ENCODE results near the gene DCC.

The DCC gene

DNA sequence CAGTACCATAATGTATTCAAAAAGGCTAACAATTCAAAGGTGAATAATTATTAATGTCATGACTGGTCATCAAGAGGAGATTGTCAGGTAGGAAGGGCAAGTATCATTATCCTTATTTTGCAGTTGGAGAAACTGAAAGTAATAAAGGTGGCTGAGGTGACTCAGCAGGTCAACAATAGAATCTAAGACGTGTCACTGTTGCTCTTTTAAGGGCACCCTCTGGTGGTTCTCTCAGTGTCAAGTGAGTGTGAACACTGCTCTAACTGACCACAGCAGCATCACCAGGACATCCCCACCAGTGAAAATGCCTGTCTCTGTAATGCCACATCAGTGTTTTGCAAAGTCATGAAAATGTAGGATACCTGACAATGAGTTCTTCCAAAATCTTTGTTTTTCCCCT, 69.7 kb downstream of the DCC start:
- TF ChIP-seq GATA1 (IDR thresholded peaks at IDR 0.05; ENCODE audit: low read depth, low read length) = no peak
- TF ChIP-seq POLR2A (IDR thresholded peaks at IDR 0.05; ENCODE audit: low read length) = no peak
- no peak for DNase-seq

DNA sequence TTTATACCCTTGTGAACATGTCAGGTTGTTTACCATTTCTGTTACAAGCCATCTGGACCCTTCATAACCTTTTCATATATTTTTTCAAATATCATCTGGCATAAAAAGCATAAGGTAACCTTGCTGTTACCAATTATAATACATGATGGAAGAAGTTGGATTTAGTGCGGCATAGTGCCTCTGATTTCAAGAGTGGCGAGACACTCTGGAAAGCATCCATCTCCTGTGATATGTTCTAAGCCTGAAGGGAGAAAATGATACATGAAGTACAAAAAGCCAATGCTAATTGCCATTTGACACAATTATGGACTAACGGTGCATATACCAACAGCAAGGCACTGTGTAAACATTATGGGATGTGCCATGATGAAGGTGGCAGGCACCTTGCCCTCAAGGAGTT, 75.1 kb downstream of the DCC start:
- DNase-seq = no peak
- no peak for TF ChIP-seq POLR2A (IDR thresholded peaks at IDR 0.05; ENCODE audit: low read length)

DNA sequence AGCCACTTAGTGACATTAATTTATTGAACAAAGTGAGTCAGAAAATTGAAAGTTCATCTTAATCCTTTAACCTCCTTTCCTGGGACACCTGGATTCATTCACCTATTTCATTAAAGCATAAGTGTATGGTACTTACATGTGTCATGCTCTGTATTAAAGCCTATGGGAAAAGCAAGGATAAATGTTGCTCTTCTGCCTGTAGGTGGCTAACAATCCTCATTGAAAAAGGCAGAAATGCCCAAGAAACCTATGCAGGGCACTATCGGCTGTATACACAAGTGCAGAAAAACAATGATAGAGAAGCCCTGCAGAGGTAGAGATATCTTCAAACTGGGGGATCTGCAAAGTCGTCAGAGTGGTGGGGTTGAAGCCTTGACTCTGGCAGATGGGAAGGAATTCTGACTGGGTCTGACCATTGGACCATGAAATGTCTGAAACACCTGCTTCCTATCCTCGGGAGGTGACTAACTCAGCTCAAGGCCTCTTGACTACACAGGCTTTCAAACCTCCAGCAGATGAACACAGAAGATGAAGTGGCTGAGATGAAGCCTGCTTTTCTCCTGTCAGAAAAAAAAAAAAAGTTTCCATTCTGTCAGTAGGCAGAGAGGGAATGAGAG, 83.1 kb downstream of the DCC start:
- no peak for DNase-seq
- no peak for TF ChIP-seq GATA1 (IDR thresholded peaks at IDR 0.05; ENCODE audit: low read depth, low read length)
- TF ChIP-seq POLR2A (IDR thresholded peaks at IDR 0.05; ENCODE audit: low read length) = no peak

DNA sequence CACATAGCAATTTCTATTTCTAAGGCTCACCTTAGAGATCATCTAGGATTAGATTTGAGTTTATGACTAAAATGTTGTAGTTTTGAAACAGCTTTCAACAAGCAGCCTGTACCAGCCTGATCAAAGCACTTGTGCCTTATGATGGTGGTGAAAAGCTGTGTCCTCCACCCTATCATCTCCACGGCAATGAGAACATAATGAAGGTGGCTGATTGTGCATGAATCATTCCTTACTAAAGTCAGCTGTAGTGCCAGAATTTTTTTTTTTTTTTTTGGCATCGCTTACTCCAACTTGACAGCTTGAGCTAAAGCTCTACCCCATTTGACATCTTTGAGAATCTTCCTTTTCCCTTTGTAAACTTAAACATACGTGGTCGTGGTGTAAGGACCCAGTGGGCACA, 86.0 kb downstream of the DCC start:
- TF ChIP-seq GATA1 (IDR thresholded peaks at IDR 0.05; ENCODE audit: low read depth, low read length) (no peak), POLR2A (IDR thresholded peaks at IDR 0.05; ENCODE audit: low read length) (no peak)
- no peak for DNase-seq

DNA sequence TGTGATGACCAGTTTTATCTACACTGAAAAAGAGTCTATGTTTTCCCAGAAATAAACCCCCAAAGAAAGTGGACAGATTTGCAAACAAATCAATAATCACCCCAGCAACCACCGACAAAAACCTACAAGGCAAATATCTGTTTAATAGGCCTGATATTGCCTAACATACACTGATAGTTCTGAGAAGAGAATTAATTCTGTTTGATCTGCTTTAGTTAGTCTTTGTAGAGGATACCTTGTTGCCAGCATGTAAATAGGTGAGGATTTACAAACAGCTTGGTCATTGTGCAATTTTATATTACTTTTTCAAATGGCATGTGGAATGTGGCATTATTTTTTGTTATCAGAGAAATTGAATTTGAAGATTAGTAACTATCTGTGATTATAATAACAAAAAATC, 86.5 kb downstream of the DCC start:
- TF ChIP-seq GATA1 (IDR thresholded peaks at IDR 0.05; ENCODE audit: low read depth, low read length) = no peak
- no peak for TF ChIP-seq POLR2A (IDR thresholded peaks at IDR 0.05; ENCODE audit: low read length)

DNA sequence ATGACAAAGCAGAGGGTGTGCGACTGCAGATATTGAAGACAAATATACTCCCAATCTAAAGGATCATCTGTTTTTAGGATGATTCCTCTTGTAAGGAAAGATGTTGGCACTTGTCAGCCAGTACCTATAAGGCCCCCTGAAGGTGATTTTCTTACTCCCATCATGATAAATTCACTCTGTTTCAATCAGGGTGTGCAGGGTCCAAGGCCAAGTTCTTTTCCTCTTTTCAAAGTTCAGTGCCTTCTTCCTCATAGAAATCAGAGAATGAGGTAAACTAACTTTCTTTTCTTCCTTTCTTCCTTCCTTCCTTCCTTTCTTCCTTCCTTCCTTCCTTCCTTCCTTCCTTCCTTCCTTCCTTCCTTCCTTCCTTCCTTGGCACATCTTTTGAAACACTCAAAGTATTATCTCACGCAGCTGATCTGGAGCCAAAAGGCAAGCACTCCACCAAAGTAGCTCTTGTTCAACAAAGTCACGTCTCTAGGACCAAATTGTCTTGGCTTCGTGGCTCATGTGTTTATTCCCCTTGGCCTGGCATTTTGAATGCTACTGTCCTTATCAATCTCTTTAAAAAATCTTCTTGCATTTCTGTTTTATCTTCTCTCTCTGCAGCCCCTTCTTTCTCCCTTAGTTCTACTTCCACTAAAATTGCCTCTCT, 87.7 kb downstream of the DCC start:
- DNase-seq = no peak
- TF ChIP-seq GATA1 (IDR thresholded peaks at IDR 0.05; ENCODE audit: low read depth, low read length) = no peak
- TF ChIP-seq POLR2A (IDR thresholded peaks at IDR 0.05; ENCODE audit: low read length) = no peak

More for the DNA sequence above, 86.5 kb downstream of the DCC start:
- no peak for DNase-seq

DNA sequence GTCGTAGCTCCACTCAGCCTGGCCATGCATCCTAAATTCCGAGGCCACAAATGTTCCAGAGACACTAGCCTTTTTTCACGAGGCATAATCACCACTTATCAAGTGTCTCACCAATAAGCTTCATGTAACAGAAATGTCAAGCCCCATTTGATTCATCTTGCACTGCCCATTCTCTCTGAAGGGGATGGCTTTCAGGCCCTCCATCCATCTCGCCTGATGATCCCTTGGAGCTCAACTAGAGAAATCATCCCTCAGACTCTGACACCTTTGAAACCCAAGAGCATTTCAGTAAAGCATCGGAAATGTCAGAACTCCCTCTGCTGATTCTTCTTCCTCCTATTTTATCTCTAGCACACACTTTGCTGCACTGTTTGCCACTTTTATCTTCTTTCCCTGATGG, 91.7 kb downstream of the DCC start:
- TF ChIP-seq GATA1 (IDR thresholded peaks at IDR 0.05; ENCODE audit: low read depth, low read length) (no peak), POLR2A (IDR thresholded peaks at IDR 0.05; ENCODE audit: low read length) (no peak)
- no peak for DNase-seq

DNA sequence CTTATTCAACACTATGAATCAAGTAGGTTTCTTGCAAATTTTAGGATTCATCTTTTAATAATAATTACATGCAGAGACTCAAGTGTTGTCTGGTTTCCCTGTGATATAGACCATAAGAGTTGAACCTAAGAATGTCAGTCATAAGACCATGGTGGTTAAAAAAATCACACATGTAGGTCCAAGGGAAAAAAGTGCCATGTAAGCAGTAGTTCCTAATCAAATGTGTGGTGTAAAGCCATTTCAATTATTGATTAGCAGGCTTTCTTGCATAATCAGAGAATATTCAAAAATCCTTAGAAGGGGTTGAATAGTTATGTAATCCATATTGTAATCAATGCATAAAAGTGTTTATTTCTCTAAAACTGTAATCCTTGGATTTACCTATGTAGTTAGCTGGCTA, 93.8 kb downstream of the DCC start:
- TF ChIP-seq GATA1 (IDR thresholded peaks at IDR 0.05; ENCODE audit: low read depth, low read length) (no peak), POLR2A (IDR thresholded peaks at IDR 0.05; ENCODE audit: low read length) (no peak)
- DNase-seq = no peak

DNA sequence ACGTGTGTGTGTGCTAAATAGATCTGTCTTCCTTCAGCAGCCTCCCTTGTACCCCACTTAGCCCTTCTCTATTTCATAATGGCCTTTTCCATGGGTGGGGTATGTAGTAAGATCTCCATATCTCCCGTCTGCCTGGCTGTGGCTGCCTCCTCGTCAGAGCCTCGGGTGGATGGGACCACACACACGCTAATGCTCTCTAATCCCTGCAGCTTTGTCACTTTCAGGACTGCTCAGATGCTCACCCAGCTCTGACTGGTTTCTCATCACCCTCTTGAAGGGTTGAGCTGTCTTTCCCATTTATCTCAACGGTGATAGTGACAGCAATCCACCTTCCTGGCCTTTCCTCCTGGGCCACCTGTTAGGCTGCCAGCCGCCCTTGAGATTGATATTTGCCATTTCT, 95.3 kb downstream of the DCC start:
- no peak for TF ChIP-seq GATA1 (IDR thresholded peaks at IDR 0.05; ENCODE audit: low read depth, low read length)
- no peak for TF ChIP-seq POLR2A (IDR thresholded peaks at IDR 0.05; ENCODE audit: low read length)
- no peak for DNase-seq

DNA sequence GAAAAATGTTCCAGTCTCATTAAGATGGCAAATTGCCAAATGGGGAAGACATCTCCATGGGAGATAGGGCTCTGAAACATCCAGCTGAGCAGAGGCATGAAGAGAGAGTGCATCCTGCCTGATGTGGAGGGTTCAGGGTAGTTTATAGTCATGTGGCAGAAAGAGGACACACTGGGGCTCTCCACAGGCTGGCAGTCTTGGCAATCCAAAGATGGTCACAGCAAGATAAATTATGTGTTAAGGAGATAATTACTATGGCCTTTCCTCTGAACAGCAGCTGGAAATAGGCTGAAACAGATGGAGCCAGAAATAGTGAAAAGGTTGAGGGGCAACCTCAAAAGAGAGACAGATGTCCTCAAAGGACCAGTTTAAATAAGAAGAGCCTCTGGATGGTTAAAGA, 97.2 kb downstream of the DCC start:
- no peak for DNase-seq

DNA sequence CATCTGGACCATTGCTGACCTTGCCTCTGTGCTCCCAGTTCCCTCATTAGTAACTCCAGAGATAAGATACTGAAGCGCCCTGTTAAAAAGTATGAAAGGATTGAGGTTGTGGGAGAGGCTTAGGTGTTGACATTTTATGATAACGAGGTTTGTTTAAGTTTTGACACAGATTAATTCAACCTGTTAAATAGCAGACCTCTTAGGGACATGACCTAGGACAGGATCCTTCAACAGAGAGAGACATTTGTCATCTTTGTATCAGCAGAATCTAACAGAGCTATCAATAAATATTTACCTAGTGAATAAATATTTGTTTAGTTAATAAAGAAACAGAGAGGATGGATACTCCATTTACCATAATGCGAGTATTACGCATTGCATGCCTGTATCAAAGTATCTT, 99.5 kb downstream of the DCC start:
- TF ChIP-seq POLR2A (IDR thresholded peaks at IDR 0.05; ENCODE audit: low read length) = no peak
- no peak for TF ChIP-seq GATA1 (IDR thresholded peaks at IDR 0.05; ENCODE audit: low read depth, low read length)
- DNase-seq = no peak

More for the DNA sequence above, 97.2 kb downstream of the DCC start:
- no peak for TF ChIP-seq GATA1 (IDR thresholded peaks at IDR 0.05; ENCODE audit: low read depth, low read length)
- no peak for TF ChIP-seq POLR2A (IDR thresholded peaks at IDR 0.05; ENCODE audit: low read length)

DNA sequence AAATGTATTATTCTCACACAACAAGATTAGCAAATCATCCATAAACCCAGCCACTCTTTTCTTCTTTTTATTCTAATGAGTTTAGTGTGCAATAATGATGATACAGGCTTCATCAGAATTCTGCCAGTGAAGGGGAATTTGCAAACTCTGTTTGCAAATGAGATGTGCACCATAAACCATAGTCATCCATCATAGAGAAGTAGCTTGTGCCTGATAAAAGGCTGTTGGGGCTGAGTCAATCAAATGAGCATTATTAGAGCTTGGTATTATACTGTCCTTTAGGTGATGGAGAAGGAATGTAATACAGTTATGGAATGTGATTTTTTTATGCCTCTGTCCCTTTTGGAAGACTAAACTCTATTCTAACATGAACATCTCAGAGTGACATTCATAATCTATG, 101.8 kb downstream of the DCC start:
- TF ChIP-seq POLR2A (IDR thresholded peaks at IDR 0.05; ENCODE audit: low read length) (no peak), GATA1 (IDR thresholded peaks at IDR 0.05; ENCODE audit: low read depth, low read length) (no peak)
- DNase-seq = no peak

DNA sequence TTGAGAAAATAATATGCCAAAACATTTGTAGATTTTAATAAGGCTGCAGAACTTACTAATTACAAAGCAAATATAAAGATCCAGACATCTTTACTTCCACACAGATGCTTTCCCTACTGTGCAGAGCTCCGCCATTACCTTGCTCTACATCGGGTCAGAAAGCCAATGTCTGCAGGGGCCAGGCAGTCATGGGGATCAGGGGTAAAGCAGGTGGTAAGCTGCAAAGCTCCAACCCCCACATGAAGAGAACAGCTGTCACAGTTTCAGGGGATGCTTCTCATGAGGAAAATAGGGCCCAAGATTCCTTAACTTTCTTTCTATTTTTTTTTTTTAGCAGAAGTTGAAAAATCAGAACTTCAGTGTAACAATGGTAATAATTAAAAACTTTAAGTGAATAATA, 102.7 kb downstream of the DCC start:
- no peak for DNase-seq
- TF ChIP-seq GATA1 (IDR thresholded peaks at IDR 0.05; ENCODE audit: low read depth, low read length) = no peak
- no peak for TF ChIP-seq POLR2A (IDR thresholded peaks at IDR 0.05; ENCODE audit: low read length)

DNA sequence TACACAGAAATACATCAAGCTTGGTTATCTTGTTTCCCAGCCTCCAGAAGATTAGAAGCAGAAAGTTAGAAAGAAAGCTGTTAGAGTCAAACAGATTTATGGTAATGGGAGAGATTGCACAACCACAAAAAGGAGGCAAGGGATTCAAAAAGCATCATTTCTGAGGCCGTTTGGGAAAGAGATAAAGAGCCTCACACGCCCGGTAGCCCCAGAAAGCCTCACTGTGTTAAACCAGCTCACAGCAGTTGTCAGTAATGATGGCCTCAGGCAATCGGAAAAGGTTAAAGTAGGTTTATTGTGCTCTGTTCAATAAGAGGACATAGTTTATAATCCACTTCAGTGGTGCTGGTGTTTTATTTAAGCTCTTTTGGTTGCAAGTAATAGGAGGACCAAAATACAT, 111.3 kb downstream of the DCC start:
- DNase-seq = no peak
- TF ChIP-seq POLR2A (IDR thresholded peaks at IDR 0.05; ENCODE audit: low read length) = no peak
- TF ChIP-seq GATA1 (IDR thresholded peaks at IDR 0.05; ENCODE audit: low read depth, low read length) = no peak

DNA sequence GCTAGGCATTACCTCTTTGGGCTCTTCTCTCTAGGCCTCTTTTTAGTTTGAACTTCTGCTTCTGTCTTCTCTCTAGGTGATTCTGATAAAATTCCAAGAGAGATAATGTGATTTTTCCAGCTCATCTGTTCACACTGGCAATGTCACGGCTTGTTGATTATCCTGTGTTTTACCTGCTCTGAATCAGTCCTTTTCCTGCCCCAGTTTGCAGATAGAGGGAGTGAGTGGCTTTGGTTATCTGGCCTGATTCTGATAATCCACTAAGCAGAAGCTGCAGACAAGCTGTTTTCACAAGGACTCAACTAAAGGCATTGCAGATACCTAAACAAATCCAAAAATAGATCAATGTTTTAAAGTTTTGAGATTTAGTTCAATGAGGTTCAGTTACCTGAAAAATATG, 111.9 kb downstream of the DCC start:
- no peak for DNase-seq
- no peak for TF ChIP-seq POLR2A (IDR thresholded peaks at IDR 0.05; ENCODE audit: low read length)
- no peak for TF ChIP-seq GATA1 (IDR thresholded peaks at IDR 0.05; ENCODE audit: low read depth, low read length)
